Epithelial cell of prostate (primary cell): Measurements from ENCODE around the gene NR6A1.
A peak's percentile ranks its signal among the peaks of the same experiment; 100 is the strongest.

Experiments used
- DNase-seq: peaks from one replicate; pipeline ENCODE4 v3.0.0-alpha.2; 2011; ENCODE audit warnings: low read depth, low spot score
- H3K27ac ChIP-seq: fragments of 450-650 bp; 2 replicates; pipeline ENCODE4 v1.5.1; 2017; ENCODE audit warnings: mild to moderate bottlenecking

NR6A1 gene

GRCh38 chr9:124596172-124596839, 174.8 kb downstream of the NR6A1 start:
- no peak for DNase-seq

GRCh38 chr9:124595743-124596142, 175.4 kb downstream of the NR6A1 start:
- DNase-seq: no peak

More at GRCh38 chr9:124596172-124596839, 174.8 kb downstream of the NR6A1 start:
- H3K27ac ChIP-seq: no peak overlapping the region

GRCh38 chr9:124594673-124595072, 176.4 kb downstream of the NR6A1 start:
- H3K27ac ChIP-seq: no peak overlapping the region

More at GRCh38 chr9:124595743-124596142, 175.4 kb downstream of the NR6A1 start:
- H3K27ac ChIP-seq: no peak overlapping the region

GRCh38 chr9:124594225-124594624, 176.9 kb downstream of the NR6A1 start:
- DNase-seq: no peak
- no peak overlapping the region for H3K27ac ChIP-seq

More at GRCh38 chr9:124594673-124595072, 176.4 kb downstream of the NR6A1 start:
- DNase-seq: no peak

- DNase-seq: no peak
- H3K27ac ChIP-seq: no peak overlapping the region
Observed at GRCh38 chr9:124593651-124594058, 177.5 kb downstream of the NR6A1 start.

GRCh38 chr9:124593200-124593599, 177.9 kb downstream of the NR6A1 start:
- H3K27ac ChIP-seq: no peak overlapping the region
- no peak for DNase-seq

- no peak for DNase-seq
- peak overlapping the region; percentile 25 for H3K27ac ChIP-seq
Observed at GRCh38 chr9:124590889-124591641, 180.0 kb downstream of the NR6A1 start.

- no peak overlapping the region for H3K27ac ChIP-seq
- DNase-seq: no peak
Observed at GRCh38 chr9:124584631-124585030, 186.5 kb downstream of the NR6A1 start.

GRCh38 chr9:124583134-124583533, 188.0 kb downstream of the NR6A1 start:
- DNase-seq: no peak
- H3K27ac ChIP-seq: no peak overlapping the region

- DNase-seq: no peak
Observed at GRCh38 chr9:124580186-124580585, 190.9 kb downstream of the NR6A1 start.

GRCh38 chr9:124576751-124577150, 194.4 kb downstream of the NR6A1 start:
- no peak overlapping the region for H3K27ac ChIP-seq
- no peak for DNase-seq

More at GRCh38 chr9:124580186-124580585, 190.9 kb downstream of the NR6A1 start:
- no peak overlapping the region for H3K27ac ChIP-seq

GRCh38 chr9:124574534-124575375, 196.4 kb downstream of the NR6A1 start:
- peak; percentile 77 for DNase-seq
- peak overlapping the region; percentile 59 for H3K27ac ChIP-seq

GRCh38 chr9:124570942-124571666, 200.0 kb downstream of the NR6A1 start:
- no peak overlapping the region for H3K27ac ChIP-seq

GRCh38 chr9:124569942-124570341, 201.2 kb downstream of the NR6A1 start:
- no peak for DNase-seq
- H3K27ac ChIP-seq: no peak overlapping the region

More at GRCh38 chr9:124570942-124571666, 200.0 kb downstream of the NR6A1 start:
- DNase-seq: no peak

GRCh38 chr9:124567362-124567761, 203.7 kb downstream of the NR6A1 start:
- H3K27ac ChIP-seq: no peak overlapping the region
- no peak for DNase-seq

- no peak for DNase-seq
Observed at GRCh38 chr9:124562328-124562727, 208.8 kb downstream of the NR6A1 start.

GRCh38 chr9:124559871-124560270, 211.2 kb downstream of the NR6A1 start:
- H3K27ac ChIP-seq: peak overlapping the region; percentile 24
- DNase-seq: no peak

More at GRCh38 chr9:124562328-124562727, 208.8 kb downstream of the NR6A1 start:
- H3K27ac ChIP-seq: no peak overlapping the region

- H3K27ac ChIP-seq: no peak overlapping the region
- DNase-seq: no peak
Observed at GRCh38 chr9:124558777-124559470, 212.2 kb downstream of the NR6A1 start.

GRCh38 chr9:124557895-124558294, 213.2 kb downstream of the NR6A1 start:
- H3K27ac ChIP-seq: no peak overlapping the region
- no peak for DNase-seq
